ENCODE results near the gene RIMOC1.

- TF ChIP-seq CTCF (IDR thresholded peaks at IDR 0.05; ENCODE audit: control extremely low read depth in 1 of 3, insufficient read depth in 1 of 3, low read depth in 1 of 3, low read length in 3 of 3), result no peak
- TF ChIP-seq EZH2 (IDR thresholded peaks at IDR 0.05; ENCODE audit: low read depth, low read length, severe bottlenecking), result no peak
- TF ChIP-seq BACH1 (IDR thresholded peaks at IDR 0.05; ENCODE audit: low read length), result no peak
- no peak for TF ChIP-seq RAD21 (IDR thresholded peaks at IDR 0.05 in 1 of 2, conservative IDR thresholded peaks at IDR 0.05 in 1 of 2; ENCODE audit: low read depth in 2 of 2, low read length in 2 of 2)
- no peak for TF ChIP-seq POLR2AphosphoS5 (IDR thresholded peaks at IDR 0.05; ENCODE audit: low read depth, low read length)
- no peak for TF ChIP-seq SIN3A (conservative IDR thresholded peaks at IDR 0.05 in 1 of 2, IDR thresholded peaks at IDR 0.05 in 1 of 2; ENCODE audit: low read depth in 1 of 2, low read length in 2 of 2)
Measured at GRCh38 chr5:41891066-41891707, 13.0 kb upstream of the RIMOC1 start.

Measured in H1 (cell line).